DOHH2 (cell line): Measurements from ENCODE around the gene WFDC13.

Experiments
- CTCF ChIP-seq: fragments of 200-600 bp; sonication (generic); IDR thresholded peaks from one replicate; pipeline ENCODE4 v1.5.1; 2014; ENCODE audit warnings: antibody characterized with exemption, mild to moderate bottlenecking, low read depth, low read length; ENCODE audit not compliant: poor library complexity, severe bottlenecking
- EZH2phosphoT487 ChIP-seq: fragments of 200-600 bp; sonication (generic); IDR thresholded peaks from 2 replicates; pipeline ENCODE4 v1.6.1; 2017; ENCODE audit warnings: borderline replicate concordance, mild to moderate bottlenecking, antibody characterized with exemption, low read length, moderate library complexity, mixed read lengths

GRCh38 chr20:45701104-45701503 lies 734 bp upstream of the WFDC13 start:
- TF ChIP-seq CTCF (no peak), EZH2phosphoT487 (no peak)
